ENCODE results near the gene VSTM2L. TPM values are rescaled to one million over a fixed set of nuclear protein-coding genes. Genes with fewer than 3 reads are reported as not detected.

The VSTM2L gene
- total and polyA plus RNA-seq, 2 donors (not counting 3 experiments of a cell fraction or from before 2014, with no cell fraction given) = 0.18 TPM; not detected in 1

DNA sequence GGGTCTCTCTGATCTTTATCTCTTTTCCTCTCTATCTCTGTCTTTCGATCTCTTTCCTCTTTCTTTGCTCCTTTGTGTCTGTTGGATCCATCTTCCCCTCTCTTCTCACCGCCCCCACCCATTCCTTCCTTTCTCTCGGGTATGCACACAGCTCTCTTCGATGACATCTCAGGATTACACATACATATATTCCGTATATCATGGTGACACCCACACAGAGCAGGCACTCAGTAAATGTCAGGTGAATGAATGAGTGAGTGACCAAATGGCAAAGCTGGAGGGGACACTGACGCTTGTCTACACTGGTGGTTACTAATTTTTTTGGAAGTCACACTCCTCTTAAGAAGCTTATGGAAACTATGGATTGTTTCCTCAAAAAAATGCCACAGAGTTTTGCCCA, 9.9 kb downstream of the VSTM2L start:
- no peak overlapping the region for H3K4me3 ChIP-seq (replicated peaks in 1 of 3; ENCODE audit: insufficient read depth in 1 of 3, low read depth in 1 of 3, low read length in 3 of 3)
- H3K27me3 ChIP-seq (ENCODE audit: control insufficient read depth in 2 of 2, insufficient read depth in 2 of 2, low read length in 2 of 2) = peaks cover 54 to 58% of the 10 kb centered on the region in 2 experiments
- no peaks in the 10 kb centered on the region for H3K4me1 ChIP-seq (ENCODE audit: control insufficient read depth, extremely low read depth, insufficient read depth, low read length)
- H3K27ac ChIP-seq (ENCODE audit: insufficient read depth, low read depth, low read length) = no peak overlapping the region
- H3K36me3 ChIP-seq (ENCODE audit: control insufficient read depth in 2 of 2, extremely low read depth in 1 of 2, insufficient read depth in 2 of 2, low read length in 2 of 2) = no peaks in the 10 kb centered on the region
- ChIA-PET POLR2A (no interaction called here), CTCF (interaction anchor here (1.9 kb wide), 1 partner anchor 11 kb away, joined by 5 read pairs; the partner anchor contains the start of gene VSTM2L)
- H3K79me2 ChIP-seq (ENCODE audit: control insufficient read depth, insufficient read depth, low read length) = no peaks in the 10 kb centered on the region
- H3K9me3 ChIP-seq (replicated peaks; ENCODE audit: control insufficient read depth, insufficient read depth, low read length) = no peaks in the 10 kb centered on the region
- dilution Hi-C loops (cut with MboI; ENCODE audit: extremely low pct_ligation_motif_present, low sequenced_read_pairs) = no loop called here
- FAIRE-seq (no peak), DNase-seq (ENCODE audit: low read depth, low spot score) (no peak)
- intact Hi-C loops (cut with micrococcal nuclease) = no loop called here
- TF ChIP-seq, protein P1, sequence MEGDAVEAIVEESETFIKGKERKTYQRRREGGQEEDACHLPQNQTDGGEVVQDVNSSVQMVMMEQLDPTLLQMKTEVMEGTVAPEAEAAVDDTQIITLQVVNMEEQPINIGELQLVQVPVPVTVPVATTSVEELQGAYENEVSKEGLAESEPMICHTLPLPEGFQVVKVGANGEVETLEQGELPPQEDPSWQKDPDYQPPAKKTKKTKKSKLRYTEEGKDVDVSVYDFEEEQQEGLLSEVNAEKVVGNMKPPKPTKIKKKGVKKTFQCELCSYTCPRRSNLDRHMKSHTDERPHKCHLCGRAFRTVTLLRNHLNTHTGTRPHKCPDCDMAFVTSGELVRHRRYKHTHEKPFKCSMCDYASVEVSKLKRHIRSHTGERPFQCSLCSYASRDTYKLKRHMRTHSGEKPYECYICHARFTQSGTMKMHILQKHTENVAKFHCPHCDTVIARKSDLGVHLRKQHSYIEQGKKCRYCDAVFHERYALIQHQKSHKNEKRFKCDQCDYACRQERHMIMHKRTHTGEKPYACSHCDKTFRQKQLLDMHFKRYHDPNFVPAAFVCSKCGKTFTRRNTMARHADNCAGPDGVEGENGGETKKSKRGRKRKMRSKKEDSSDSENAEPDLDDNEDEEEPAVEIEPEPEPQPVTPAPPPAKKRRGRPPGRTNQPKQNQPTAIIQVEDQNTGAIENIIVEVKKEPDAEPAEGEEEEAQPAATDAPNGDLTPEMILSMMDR (IDR thresholded peaks at IDR 0.05; ENCODE audit: extremely low read depth in 1 of 2, insufficient read depth in 1 of 2, low read depth in 1 of 2, low read length in 2 of 2) = no peak
- TF ChIP-seq JUN (IDR thresholded peaks at IDR 0.05; ENCODE audit: borderline replicate concordance, insufficient read depth, insufficient read length, low read depth) (no peak), GATA2 (IDR thresholded peaks at IDR 0.05; ENCODE audit: insufficient read depth, insufficient read length, low read depth, low read length) (no peak), FOS (IDR thresholded peaks at IDR 0.05; ENCODE audit: borderline replicate concordance, insufficient read depth, low read length) (no peak), EZH2 (IDR thresholded peaks at IDR 0.05; ENCODE audit: borderline replicate concordance, low read depth, low read length, severe bottlenecking) (no peak), POLR2A (IDR thresholded peaks at IDR 0.05; ENCODE audit: low read depth, low read length) (no peak), POLR2AphosphoS5 (IDR thresholded peaks at IDR 0.05; ENCODE audit: insufficient read depth, low read depth, low read length) (no peak), MAX (IDR thresholded peaks at IDR 0.05; ENCODE audit: insufficient read depth, insufficient read length) (no peak), MYC (IDR thresholded peaks at IDR 0.05; ENCODE audit: low read depth, low read length) (no peak)
- no peak overlapping the region for H3K9ac ChIP-seq (replicated peaks; ENCODE audit: extremely low read depth, insufficient read depth, low read length)
- no peaks in the 10 kb centered on the region for H4K20me1 ChIP-seq (replicated peaks; ENCODE audit: control insufficient read depth, extremely low read depth, insufficient read depth, low read length)
- H2AFZ ChIP-seq (ENCODE audit: low read depth, low read length) = no peak overlapping the region
- BruUV-seq (replicated peaks) = no TSS peak
- H3K9me1 ChIP-seq (replicated peaks; ENCODE audit: control insufficient read depth, extremely low read depth, insufficient read depth, low read length) = no peaks in the 10 kb centered on the region
- no peak overlapping the region for H3K4me2 ChIP-seq (ENCODE audit: insufficient read depth, low read length)
